Occipital lobe (tissue), 2 donors: ENCODE measurements around the gene ARFRP1. TPM values are rescaled to one million over a fixed set of nuclear protein-coding genes. Genes with fewer than 3 reads are reported as not detected.
A peak's percentile ranks its signal among the peaks of the same experiment; 100 is the strongest.

Source experiments
- DNase-seq: peaks from one replicate; lab custom pipeline; 2025; lab: John Stamatoyannopoulos, UW
- total RNA-seq: library from RNA; depleted of rRNA; stranded (reverse); fragments of >200 nt; gene quantifications from one replicate; pipeline ENCODE4 v1.2.3, GENCODE V29; 2014

The ARFRP1 gene
- total RNA-seq, 1 donor from 2014 or later, result 15.6 TPM

GRCh38 chr20:63691711-63692435 lies 15.9 kb downstream of the ARFRP1 start:
- DNase-seq, result no peak

DNA sequence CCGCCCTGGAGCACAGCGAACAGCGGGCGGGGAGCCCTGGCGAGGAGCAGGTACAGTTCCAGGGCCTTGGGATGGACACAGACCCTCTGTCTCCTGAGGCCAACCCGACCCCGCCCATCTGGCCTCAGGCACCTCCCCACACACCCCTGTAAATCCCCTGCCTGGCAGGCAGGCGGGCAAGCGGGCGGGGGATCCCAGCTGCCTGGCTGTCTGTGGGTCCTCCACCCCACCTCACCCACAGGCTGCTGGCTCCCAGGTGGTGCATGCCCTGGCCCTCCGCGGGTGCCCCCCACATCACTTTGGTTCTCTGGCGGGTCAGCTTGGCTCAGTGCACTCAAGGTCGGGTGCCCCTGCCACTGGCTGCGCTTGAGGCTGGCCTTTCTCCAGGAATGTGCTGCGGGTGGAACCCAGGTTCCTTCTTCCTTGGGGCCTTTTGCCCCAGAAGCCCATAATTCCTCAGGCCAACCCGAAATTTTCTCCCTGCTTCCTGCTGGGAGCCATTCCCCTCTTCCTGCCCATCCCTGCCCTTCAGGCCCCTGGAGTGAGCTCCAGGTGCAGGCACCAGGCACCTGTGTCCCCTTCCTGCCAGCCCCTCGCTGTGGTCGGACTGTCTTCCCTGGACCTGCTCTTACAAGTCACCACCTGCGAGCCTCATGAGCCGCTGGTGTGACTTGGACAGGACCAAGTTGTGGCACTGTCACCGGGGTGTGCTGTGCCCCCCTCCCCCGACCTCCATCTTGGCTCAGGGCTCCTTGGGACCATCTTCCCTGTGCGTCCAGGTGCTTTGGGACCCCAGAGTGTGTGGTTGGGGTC lies 16.7 kb downstream of the ARFRP1 start:
- DNase-seq, result no peak

DNA sequence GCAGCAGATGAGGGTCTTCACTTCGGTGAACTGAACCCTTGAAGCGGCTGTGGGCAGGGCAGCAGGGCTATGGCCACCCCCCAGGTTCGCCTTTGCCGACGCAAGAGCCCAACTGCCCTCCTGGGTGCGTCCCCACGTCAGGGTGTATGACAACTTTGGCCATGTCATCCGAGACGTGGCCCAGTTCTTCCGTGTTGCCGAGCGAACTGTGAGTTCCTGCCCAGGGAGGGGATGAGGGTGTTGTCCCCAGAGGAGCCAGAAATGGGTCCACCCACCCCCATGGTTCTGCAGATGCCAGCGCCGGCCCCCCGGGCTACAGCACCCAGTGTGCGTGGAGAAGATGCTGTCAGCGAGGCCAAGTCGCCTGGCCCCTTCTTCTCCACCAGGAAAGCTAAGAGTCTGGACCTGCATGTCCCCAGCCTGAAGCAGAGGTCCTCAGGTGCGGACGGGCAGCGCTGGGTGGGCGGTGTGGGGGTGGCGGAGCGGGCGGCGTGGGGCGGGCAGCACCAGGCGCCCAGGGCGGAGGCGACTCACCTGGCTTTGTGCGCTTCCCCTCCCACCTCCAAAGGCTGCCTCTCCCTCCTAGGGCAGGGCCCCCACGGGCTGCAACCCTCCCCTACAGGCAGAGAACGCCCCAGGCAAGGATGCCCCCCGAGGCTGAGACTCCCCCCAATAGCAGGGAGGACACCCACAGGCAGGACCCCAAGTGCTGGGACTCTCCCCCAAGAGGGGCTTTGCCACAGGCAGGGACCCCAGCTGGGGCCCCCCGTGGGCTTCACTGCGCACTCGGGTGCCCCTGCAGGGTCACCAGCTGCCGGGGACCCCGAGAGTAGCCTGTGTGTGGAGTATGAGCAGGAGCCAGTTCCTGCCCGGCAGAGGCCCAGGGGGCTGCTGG lies 17.5 kb downstream of the ARFRP1 start:
- no peak for DNase-seq

DNA sequence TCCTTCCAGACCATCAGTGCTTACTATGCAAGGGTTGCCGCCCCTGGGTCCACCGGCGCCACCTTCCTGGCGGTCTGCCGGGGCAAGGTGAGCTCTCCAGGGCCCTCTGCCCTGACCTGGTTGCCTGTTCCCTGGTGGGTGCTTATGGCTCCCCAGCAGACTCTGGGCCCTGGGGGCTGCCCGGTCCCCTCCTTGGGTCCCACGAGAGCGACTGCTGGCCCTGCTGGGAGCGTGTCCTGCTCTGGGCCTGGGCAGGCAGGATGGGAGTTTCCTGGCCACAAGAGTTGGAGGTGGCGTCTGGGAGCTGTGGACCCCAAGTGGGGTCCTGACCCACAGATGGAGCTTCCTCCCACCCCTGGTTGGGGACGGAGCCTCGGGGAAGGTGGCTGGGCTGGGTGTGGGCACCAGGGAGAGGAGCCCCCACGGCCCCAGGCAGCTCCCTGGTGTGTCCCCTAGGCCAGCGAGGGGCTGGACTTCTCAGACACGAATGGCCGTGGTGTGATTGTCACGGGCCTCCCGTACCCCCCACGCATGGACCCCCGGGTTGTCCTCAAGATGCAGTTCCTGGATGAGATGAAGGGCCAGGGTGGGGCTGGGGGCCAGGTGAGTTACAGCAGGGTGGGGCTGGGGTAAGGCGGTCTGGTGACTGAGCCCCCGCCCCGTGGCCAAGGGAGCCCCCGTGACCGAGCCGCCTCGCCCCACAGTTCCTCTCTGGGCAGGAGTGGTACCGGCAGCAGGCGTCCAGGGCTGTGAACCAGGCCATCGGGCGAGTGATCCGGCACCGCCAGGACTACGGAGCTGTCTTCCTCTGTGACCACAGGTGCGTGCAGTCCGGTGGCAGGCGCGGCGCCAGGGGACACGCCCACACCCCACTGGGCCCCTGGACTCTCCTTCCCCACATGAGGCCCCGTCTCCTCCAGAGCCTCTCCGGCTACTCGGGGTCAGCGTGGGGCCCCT lies 18.5 kb downstream of the ARFRP1 start:
- no peak for DNase-seq

- no peak for DNase-seq
These were observed 19.3 kb downstream of the ARFRP1 start for GRCh38 chr20:63688228-63689045.

DNA sequence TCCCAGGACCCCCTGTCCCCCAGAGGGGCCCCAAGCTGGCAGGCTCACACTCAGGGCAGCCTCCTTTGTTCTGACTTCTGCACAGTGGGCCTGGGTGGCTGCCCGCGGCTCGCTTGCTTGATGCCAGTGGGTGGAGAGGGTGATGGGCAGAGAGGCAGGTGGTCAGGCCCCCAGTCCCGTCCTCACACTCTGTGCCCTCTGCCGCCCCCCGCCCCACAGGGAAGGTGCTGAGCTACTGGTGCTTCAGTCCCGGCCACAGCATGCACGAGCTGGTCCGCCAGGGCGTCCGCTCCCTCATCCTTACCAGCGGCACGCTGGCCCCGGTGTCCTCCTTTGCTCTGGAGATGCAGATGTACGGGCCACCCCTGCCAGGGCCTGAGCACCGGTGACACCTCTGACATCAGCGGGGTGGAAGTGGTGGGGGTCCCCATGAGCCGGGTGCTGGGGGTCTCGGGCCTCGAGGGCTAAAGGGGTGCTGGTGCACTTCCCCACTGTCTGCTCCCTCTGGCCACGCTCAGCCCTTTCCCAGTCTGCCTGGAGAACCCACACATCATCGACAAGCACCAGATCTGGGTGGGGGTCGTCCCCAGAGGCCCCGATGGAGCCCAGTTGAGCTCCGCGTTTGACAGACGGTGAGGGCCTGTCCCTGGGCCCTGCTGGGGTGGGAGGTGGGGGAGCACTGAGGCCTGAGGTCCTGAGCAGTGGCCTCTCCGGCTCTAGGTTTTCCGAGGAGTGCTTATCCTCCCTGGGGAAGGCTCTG lies 20.2 kb downstream of the ARFRP1 start:
- no peak for DNase-seq

- no peak for DNase-seq
These were observed 21.1 kb downstream of the ARFRP1 start for GRCh38 chr20:63686492-63687321.

DNA sequence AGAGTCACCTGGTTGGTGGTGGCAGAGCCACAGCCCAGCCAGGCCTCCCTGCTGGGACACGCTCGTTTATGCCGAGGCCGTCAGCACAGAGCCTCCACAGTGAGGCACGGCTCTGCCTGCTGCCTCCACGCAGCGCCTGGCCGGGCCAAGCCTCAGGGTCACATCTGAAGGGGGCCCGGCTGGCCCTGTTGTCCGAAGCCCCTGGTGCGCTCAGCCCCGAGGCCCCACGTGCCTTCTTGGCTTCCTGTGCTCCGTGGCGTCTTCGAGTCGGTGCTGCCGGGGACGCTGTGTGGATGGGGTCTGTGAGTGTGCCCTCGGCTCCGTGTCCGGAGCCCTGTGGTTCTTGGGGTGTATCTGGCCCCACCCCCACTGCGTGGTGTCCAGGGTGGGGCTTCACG lies 21.7 kb downstream of the ARFRP1 start:
- DNase-seq, result no peak

GRCh38 chr20:63685269-63686026 lies 22.3 kb downstream of the ARFRP1 start:
- DNase-seq, result no peak

- peak; percentile 81 for DNase-seq
These were observed 25.2 kb downstream of the ARFRP1 start for GRCh38 chr20:63682384-63683139.

GRCh38 chr20:63681609-63682142 lies 26.1 kb downstream of the ARFRP1 start:
- DNase-seq, result no peak

- no peak for DNase-seq
These were observed 26.7 kb downstream of the ARFRP1 start for GRCh38 chr20:63680857-63681608.

- no peak for DNase-seq
These were observed 27.3 kb downstream of the ARFRP1 start for GRCh38 chr20:63680427-63680826.

GRCh38 chr20:63679799-63680305 lies 27.9 kb downstream of the ARFRP1 start:
- peak; percentile 33 for DNase-seq
